ENCODE data around the gene CRHR1.

GRCh38 chr17:45813048-45813725, 29.1 kb downstream of the CRHR1 start:
- TF ChIP-seq POLR2A (IDR thresholded peaks at IDR 0.05), result no peak
- no peak for TF ChIP-seq CTCF (IDR thresholded peaks at IDR 0.05)
